GM18909 (cell line): ENCODE data around the gene FXYD6.
"Not testable (repeated sequence)": the region's sequence is repeated elsewhere in the genome, so short reads cannot be mapped to it uniquely, and the experiment has no call there.

ENCODE experiments used
- ATAC-seq: cut with Tn5 transposase; IDR thresholded peaks from one replicate; pipeline ENCODE4 v1.9.1; 2021; ENCODE audit warnings: mild to moderate bottlenecking; ENCODE audit not compliant: unreplicated experiment, poor library complexity

The FXYD6 gene

GRCh38 chr11:117876341-117877119 lies at the start of gene FXYD6:
Gene FXYD6, minus strand, starts transcription at chr11:117876658. Its CDS starts 33,882 bp downstream, at chr11:117842776.
- no peak for ATAC-seq

- ATAC-seq = not testable (repeated sequence)
Observed at GRCh38 chr11:117926166-117926565, 49.7 kb upstream of the FXYD6 start.

- no peak for ATAC-seq
Observed at GRCh38 chr11:117925198-117925925, 48.9 kb upstream of the FXYD6 start.

GRCh38 chr11:117924631-117925170 lies 48.2 kb upstream of the FXYD6 start:
- ATAC-seq = no peak

GRCh38 chr11:117923773-117924172 lies 47.3 kb upstream of the FXYD6 start:
- no peak for ATAC-seq

GRCh38 chr11:117923275-117923674 lies 46.8 kb upstream of the FXYD6 start:
- no peak for ATAC-seq

- ATAC-seq = no peak
Observed at GRCh38 chr11:117921893-117922292, 45.4 kb upstream of the FXYD6 start.

GRCh38 chr11:117921456-117921855 lies 45.0 kb upstream of the FXYD6 start:
- no peak for ATAC-seq

- ATAC-seq = no peak
Observed at GRCh38 chr11:117919781-117920221, 43.3 kb upstream of the FXYD6 start.

- no peak for ATAC-seq
Observed at GRCh38 chr11:117919341-117919740, 42.9 kb upstream of the FXYD6 start.

GRCh38 chr11:117918366-117919255 lies 42.2 kb upstream of the FXYD6 start:
- ATAC-seq = no peak

GRCh38 chr11:117917591-117918151 lies 41.2 kb upstream of the FXYD6 start:
- no peak for ATAC-seq

- ATAC-seq = no peak
Observed at GRCh38 chr11:117916956-117917355, 40.5 kb upstream of the FXYD6 start.

- ATAC-seq = no peak
Observed at GRCh38 chr11:117915672-117916235, 39.3 kb upstream of the FXYD6 start.

GRCh38 chr11:117914991-117915618 lies 38.6 kb upstream of the FXYD6 start:
- ATAC-seq = no peak

GRCh38 chr11:117914398-117914761 lies 37.9 kb upstream of the FXYD6 start:
- ATAC-seq = no peak

- no peak for ATAC-seq
Observed at GRCh38 chr11:117913736-117914397, 37.4 kb upstream of the FXYD6 start.

GRCh38 chr11:117912497-117912896 lies 36.0 kb upstream of the FXYD6 start:
- ATAC-seq = no peak

- ATAC-seq = no peak
Observed at GRCh38 chr11:117911694-117912093, 35.2 kb upstream of the FXYD6 start.
